HepG2 (cell line): Measurements from ENCODE around the gene STK10. TPM values are rescaled to one million over a fixed set of nuclear protein-coding genes. Genes with fewer than 3 reads are reported as not detected.
A peak's percentile ranks its signal among the peaks of the same experiment; 100 is the strongest.

Experiments
- AKNA ChIP-seq: sonication (generic); formaldehyde crosslinking; IDR thresholded peaks from 2 replicates; pipeline ENCODE4 v1.4.0; 2020; ENCODE audit warnings: missing genetic modification reagents, borderline replicate concordance
- ATF7-NPFF ChIP-seq: sonication (generic); formaldehyde crosslinking; IDR thresholded peaks from 2 replicates; pipeline ENCODE4 v1.8.1; 2023; ENCODE audit warnings: mild to moderate bottlenecking, low read depth, missing genetic modification reagents, moderate library complexity
- KLF16 ChIP-seq, 2 experiments: sonication (generic) in 1 of 2; formaldehyde crosslinking in 1 of 2; IDR thresholded peaks; 2 replicates each; pipeline versions ENCODE4 v1.6.1 to v1.8.0; 2016 to 2023; ENCODE audit warnings: missing genetic modification reagents in 2 of 2, missing compliant biosample characterization in 1 of 2
- MXD1 ChIP-seq: sonication (generic); formaldehyde crosslinking; IDR thresholded peaks from 2 replicates; pipeline ENCODE4 v1.4.0; 2020; ENCODE audit warnings: mild to moderate bottlenecking, missing genetic modification reagents
- MXD3 ChIP-seq: IDR thresholded peaks from 2 replicates; pipeline ENCODE4 v1.6.1; 2016; ENCODE audit warnings: mild to moderate bottlenecking, missing biosample characterization, missing genetic modification reagents
- NR2F6 ChIP-seq, 2 experiments: IDR thresholded peaks; 2 replicates each; pipeline ENCODE4 v1.6.1; 2016; ENCODE audit warnings: antibody characterized with exemption in 1 of 2, mild to moderate bottlenecking in 1 of 2
- YEATS2 ChIP-seq: sonication (generic); formaldehyde crosslinking; IDR thresholded peaks from 2 replicates; pipeline ENCODE4 v1.4.0; 2020; ENCODE audit warnings: missing genetic modification reagents, borderline replicate concordance
- ZBTB46 ChIP-seq: sonication (generic); formaldehyde crosslinking; IDR thresholded peaks from 2 replicates; pipeline ENCODE4 v1.4.0; 2020; ENCODE audit warnings: mild to moderate bottlenecking, missing genetic modification reagents, borderline replicate concordance
- ZKSCAN1 ChIP-seq: fragments of 150-350 bp; IDR thresholded peaks from 2 replicates; pipeline ENCODE4 v1.6.1; 2014; ENCODE audit warnings: low read length
- ZMYM2 ChIP-seq: sonication (generic); formaldehyde crosslinking; IDR thresholded peaks from 2 replicates; pipeline ENCODE4 v1.8.0; 2022; ENCODE audit warnings: mild to moderate bottlenecking, missing genetic modification reagents
- ZNF264 ChIP-seq: sonication (generic); formaldehyde crosslinking; IDR thresholded peaks from 2 replicates; pipeline ENCODE4 v1.4.0; 2020; ENCODE audit warnings: missing genetic modification reagents
- ZNF432 ChIP-seq: sonication (generic); formaldehyde crosslinking; IDR thresholded peaks from 2 replicates; pipeline ENCODE4 v1.5.0; 2020; ENCODE audit warnings: missing genetic modification reagents, mild to moderate bottlenecking, borderline replicate concordance
- ZNF609 ChIP-seq: sonication (generic); formaldehyde crosslinking; IDR thresholded peaks from 2 replicates; pipeline ENCODE4 v1.4.0; 2020; ENCODE audit warnings: mild to moderate bottlenecking, missing genetic modification reagents, borderline replicate concordance
- ZNF749 ChIP-seq: sonication (generic); formaldehyde crosslinking; IDR thresholded peaks from 2 replicates; pipeline ENCODE4 v1.8.0; 2022; ENCODE audit warnings: mild to moderate bottlenecking, missing genetic modification reagents, moderate library complexity, borderline replicate concordance
- polyA plus RNA-seq, 8 experiments: library from polyadenylated mRNA; depleted of rRNA in 3 of 8; stranded (reverse) in 7 of 8; unstranded in 1 of 8; fragments of >200 nt; fragmentation: Illumina TruSeq in 4 of 8; extraction: Trizol in 4 of 8; gene quantifications; 2 replicates each; pipeline versions ENCODE4 v1.2.1 to v1.2.3, GENCODE V29; 2011 to 2016; ENCODE audit warnings: low read depth in 4 of 8, missing spikeins in 1 of 8, mixed read lengths in 1 of 8; ENCODE audit not compliant: insufficient read depth in 1 of 8
- total RNA-seq, 5 experiments: library from RNA; depleted of rRNA; stranded (reverse); fragments of >200 nt; fragmentation: Illumina TruSeq; extraction: Trizol; gene quantifications; 2 replicates each; pipeline ENCODE4 v1.2.3, GENCODE V29; 2016; ENCODE audit warnings: low read depth in 1 of 5

Gene STK10
- total and polyA plus RNA-seq, 2 of the 13 experiments (the other 11 are each of a cell fraction or from before 2014, with no cell fraction given), result 7.0 to 7.2 TPM

GRCh38 chr5:172187118-172188032 is 649 bp downstream of the STK10 start (continued):
- peak; percentile 45; the same call in 1 of the 2 replicates for TF ChIP-seq ZNF609 (CRISPR knock-in tag)
- no peak for TF ChIP-seq ZNF264 (CRISPR knock-in tag)
- no peak for TF ChIP-seq ZNF749 (CRISPR knock-in tag)
- TF ChIP-seq YEATS2 (CRISPR knock-in tag), result peak; percentile 18; the same call in 1 of the 2 replicates
- peak; percentile 10 to 48; a peak in 1 of 4 replicates for TF ChIP-seq KLF16 (CRISPR knock-in tag; IDR thresholded peaks at IDR 0.05)
- TF ChIP-seq AKNA, result no peak
- no peak for TF ChIP-seq ZNF432
- 0 out of 2 replicates have a peak, but pooled peaks have one; percentile 40 for TF ChIP-seq ZBTB46 (CRISPR knock-in tag)
- TF ChIP-seq ZMYM2 (CRISPR knock-in tag), result 0 out of 2 replicates have a peak, but pooled peaks have one; percentile 63
- no peak for TF ChIP-seq ZKSCAN1
- TF ChIP-seq ATF7-NPFF, result no peak; the same call in 1 of the 2 replicates
- TF ChIP-seq NR2F6 (IDR thresholded peaks at IDR 0.05), result no peak
- TF ChIP-seq NR2F6 (CRISPR knock-in tag; IDR thresholded peaks at IDR 0.05), result no peak
- peak; percentile 50; the same call in 1 of the 2 replicates for TF ChIP-seq MXD1 (CRISPR knock-in tag)
- no peak; the same call in 1 of the 2 replicates for TF ChIP-seq MXD3 (CRISPR knock-in tag)
